CD4-positive, alpha-beta T cell (primary cell): Measurements from ENCODE around the gene KLHL3. TPM values are rescaled to one million over a fixed set of nuclear protein-coding genes. Genes with fewer than 3 reads are reported as not detected.
A peak's percentile ranks its signal among the peaks of the same experiment; 100 is the strongest.

ENCODE experiments used
- ATAC-seq: fragments of 200-7000 bp; cut with Tn5 transposase; one replicate; pipeline ENCODE4 v1.10.0; 2022; ENCODE audit warnings: mild to moderate bottlenecking; ENCODE audit not compliant: poor library complexity
- CTCF ChIA-PET: fragments of 350-600 bp; sonication (Branson Sonifier 250); formaldehyde crosslinking; loops from one replicate; lab custom pipeline; 2021; ENCODE audit warnings: antibody characterized with exemption, inconsistent platforms; lab: Charles Lee
- POLR2A ChIA-PET: fragments of 350-600 bp; sonication (Branson Sonifier 250); formaldehyde crosslinking; loops from one replicate; lab custom pipeline; 2021; ENCODE audit warnings: antibody characterized with exemption, inconsistent platforms; lab: Charles Lee
- DNase-seq, 14 experiments: peaks; one replicate each; pipeline ENCODE4 v3.0.0-alpha.2; 2013 to 2020; ENCODE audit warnings: mixed read lengths in 2 of 14
- H3K27ac ChIP-seq, 2 donors: one replicate each; pipeline versions ENCODE4 v1.5.1 to v1.7.0; 2013; ENCODE audit warnings: low read length in 2 of 2, low read depth in 1 of 2, mild to moderate bottlenecking in 1 of 2
- H3K27me3 ChIP-seq, 2 experiments: 1 replicate in 1 of 2; 2 replicates in 1 of 2; pipeline versions ENCODE4 v1.6.1 to v1.7.0; 2013; ENCODE audit warnings: low read length in 2 of 2, control low read depth in 1 of 2, mild to moderate bottlenecking in 1 of 2, moderate library complexity in 1 of 2; ENCODE audit not compliant: insufficient read depth in 2 of 2, control insufficient read depth in 1 of 2
- H3K36me3 ChIP-seq: one replicate; pipeline ENCODE4 v1.6.1; 2013; ENCODE audit warnings: low read length, control low read depth; ENCODE audit not compliant: insufficient read depth
- H3K4me1 ChIP-seq: one replicate; pipeline ENCODE4 v1.6.1; 2013; ENCODE audit warnings: low read length, control low read depth; ENCODE audit not compliant: insufficient read depth
- H3K4me3 ChIP-seq: one replicate; pipeline ENCODE4 v1.5.1; 2013; ENCODE audit warnings: mild to moderate bottlenecking, low read length, moderate library complexity
- H3K9me3 ChIP-seq, 2 experiments: 1 replicate in 1 of 2; 2 replicates in 1 of 2; pipeline versions ENCODE4 v1.6.1 to v1.7.0; 2013; ENCODE audit warnings: low read length in 2 of 2, mild to moderate bottlenecking in 2 of 2, control low read depth in 1 of 2, moderate library complexity in 1 of 2; ENCODE audit not compliant: control insufficient read depth in 1 of 2, insufficient read depth in 1 of 2
- H3K27ac Mint-ChIP-seq: one replicate; pipeline ENCODE4 v1.8.0; 2020; ENCODE audit warnings: mixed read lengths
- H3K27me3 Mint-ChIP-seq: one replicate; pipeline ENCODE4 v1.8.0; 2021; ENCODE audit warnings: mixed read lengths
- H3K36me3 Mint-ChIP-seq: one replicate; pipeline ENCODE4 v1.8.0; 2021; ENCODE audit warnings: low read depth, mixed read lengths
- H3K4me1 Mint-ChIP-seq: one replicate; pipeline ENCODE4 v1.8.0; 2021; ENCODE audit warnings: low read depth, mixed read lengths
- H3K4me3 Mint-ChIP-seq: one replicate; pipeline ENCODE4 v1.8.0; 2020; ENCODE audit warnings: mild to moderate bottlenecking, mixed read lengths
- H3K9me3 Mint-ChIP-seq: one replicate; pipeline ENCODE4 v1.8.0; 2020; ENCODE audit warnings: mixed read lengths
- intact Hi-C, 2 experiments: fragments of 100-400 bp; cut with DNase I in 1 of 2; cut with micrococcal nuclease in 1 of 2; formaldehyde crosslinking; loops; one replicate each; pipeline versions ENCODE4 v1.15.1 to v1.9.0; 2023 to 2025; cut with DNase I, micrococcal nuclease
- total RNA-seq, 174 experiments: library from RNA in 2 of 174; stranded (reverse) in 2 of 174; gene quantifications; one replicate each; pipeline ENCODE4 v1.2.3 and lab custom pipeline; 2021 to 2026
- TF ChIP-seq, protein P1 (sequence below): fragments of 200-600 bp; IDR thresholded peaks from one replicate; pipeline ENCODE4 v1.8.0; 2022; ENCODE audit warnings: antibody characterized with exemption, mild to moderate bottlenecking

KLHL3 gene
- total RNA-seq, 2 experiments from 2014 or later, result 22.0 to 25.9 TPM

GRCh38 chr5:137754961-137755762, 19.3 kb upstream of the KLHL3 start:
- Histone ChIP-seq H3K9me3 (no peaks in the 10 kb centered on the region), H3K4me1 (peaks cover 28% of the 10 kb centered on the region), H3K4me3 (peak overlapping the region; percentile 97), H3K36me3 (peaks cover 2% of the 10 kb centered on the region), H3K27me3 (no peaks in the 10 kb centered on the region), H3K27ac (peak overlapping the region; percentile 100)
- Mint-ChIP-seq H3K27me3 (no peaks in the 10 kb centered on the region), H3K4me3 (peak overlapping the region; percentile 97), H3K36me3 (peaks cover 49% of the 10 kb centered on the region), H3K27ac (peak overlapping the region; percentile 100), H3K9me3 (no peaks in the 10 kb centered on the region), H3K4me1 (peaks cover 34% of the 10 kb centered on the region)
- ChIA-PET POLR2A (interaction anchor here (0.9 to 3.2 kb wide), 11 partner anchors 14 to 820 kb away, joined by 3 to 80 read pairs (median 18); partner anchors contain the start of genes CDC23, ETF1, HSPA9 and KLHL3), CTCF (interaction anchor here (1.0 kb wide), 1 partner anchor 95 kb away, joined by 3 read pairs; no protein-coding TSS in a partner anchor)
- TF ChIP-seq, protein P1, sequence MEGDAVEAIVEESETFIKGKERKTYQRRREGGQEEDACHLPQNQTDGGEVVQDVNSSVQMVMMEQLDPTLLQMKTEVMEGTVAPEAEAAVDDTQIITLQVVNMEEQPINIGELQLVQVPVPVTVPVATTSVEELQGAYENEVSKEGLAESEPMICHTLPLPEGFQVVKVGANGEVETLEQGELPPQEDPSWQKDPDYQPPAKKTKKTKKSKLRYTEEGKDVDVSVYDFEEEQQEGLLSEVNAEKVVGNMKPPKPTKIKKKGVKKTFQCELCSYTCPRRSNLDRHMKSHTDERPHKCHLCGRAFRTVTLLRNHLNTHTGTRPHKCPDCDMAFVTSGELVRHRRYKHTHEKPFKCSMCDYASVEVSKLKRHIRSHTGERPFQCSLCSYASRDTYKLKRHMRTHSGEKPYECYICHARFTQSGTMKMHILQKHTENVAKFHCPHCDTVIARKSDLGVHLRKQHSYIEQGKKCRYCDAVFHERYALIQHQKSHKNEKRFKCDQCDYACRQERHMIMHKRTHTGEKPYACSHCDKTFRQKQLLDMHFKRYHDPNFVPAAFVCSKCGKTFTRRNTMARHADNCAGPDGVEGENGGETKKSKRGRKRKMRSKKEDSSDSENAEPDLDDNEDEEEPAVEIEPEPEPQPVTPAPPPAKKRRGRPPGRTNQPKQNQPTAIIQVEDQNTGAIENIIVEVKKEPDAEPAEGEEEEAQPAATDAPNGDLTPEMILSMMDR, result no peak
- ATAC-seq (peak; percentile 18), DNase-seq (no peak)
- intact Hi-C loops, result loop anchor here (2.0 to 10.0 kb wide), 6 partner anchors 132 to 820 kb away; partner anchors contain the start of genes BRD8 (in 1 of the 2), CDC23 (in 1 of the 2), CDC25C (in 1 of the 2) and FAM13B (in 1 of the 2)

- H3K4me3 Mint-ChIP-seq, result peak within 1 kb of the TSS; percentile 97
- peaks cover 50% of the 10 kb centered on the region for H3K36me3 Mint-ChIP-seq
- TF ChIP-seq, protein P1, result no peak
- peaks cover 28% of the 10 kb centered on the region for H3K4me1 ChIP-seq
- H3K27me3 Mint-ChIP-seq, result no peaks in the 10 kb centered on the region
- no peaks in the 10 kb centered on the region for H3K27me3 ChIP-seq
- peak within 1 kb of the TSS; percentile 100 for H3K27ac Mint-ChIP-seq
- intact Hi-C loops, result loop anchor here (2.0 to 10.0 kb wide), 5 partner anchors 278 to 820 kb away; partner anchors contain the start of genes BRD8 (in 1 of the 2), CDC23 (in 1 of the 2), CDC25C (in 1 of the 2) and FAM13B (in 1 of the 2)
- H3K9me3 ChIP-seq, result no peaks in the 10 kb centered on the region
- H3K4me1 Mint-ChIP-seq, result peaks cover 37% of the 10 kb centered on the region
- CTCF ChIA-PET, result interaction anchor here (1.0 to 3.4 kb wide), 4 partner anchors 12 to 598 kb away, joined by 3 to 28 read pairs (median 14); partner anchors contain the start of gene KDM3B
- POLR2A ChIA-PET, result interaction anchor here (0.8 to 3.2 kb wide), 26 partner anchors 9 to 1812 kb away, joined by 3 to 80 read pairs (median 5); partner anchors contain the start of genes BRD8, CDC23, EGR1 and ETF1
- peaks cover 2% of the 10 kb centered on the region for H3K36me3 ChIP-seq
- ATAC-seq (peak; percentile 81), DNase-seq (peak; percentile 95 to 99 (median 96))
- H3K27ac ChIP-seq, result peak within 1 kb of the TSS; percentile 100
- H3K4me3 ChIP-seq, result peak within 1 kb of the TSS; percentile 97
- no peaks in the 10 kb centered on the region for H3K9me3 Mint-ChIP-seq
These were observed 18.5 kb upstream of the KLHL3 start, which contains the start of gene HNRNPA0 for GRCh38 chr5:137754188-137754960. Gene HNRNPA0, minus strand, starts transcription at chr5:137754363. Its CDS starts 297 bp downstream, at chr5:137754066.
